COLO829 (cell line): ENCODE data around the gene TSBP1.
"Not testable (repeated sequence)": the region's sequence is repeated elsewhere in the genome, so short reads cannot be mapped to it uniquely, and the experiment has no call there.

Experiments
- DNase-seq: peaks from one replicate; pipeline ENCODE4 v3.0.0; 2012; ENCODE audit warnings: low spot score

The TSBP1 gene

DNA sequence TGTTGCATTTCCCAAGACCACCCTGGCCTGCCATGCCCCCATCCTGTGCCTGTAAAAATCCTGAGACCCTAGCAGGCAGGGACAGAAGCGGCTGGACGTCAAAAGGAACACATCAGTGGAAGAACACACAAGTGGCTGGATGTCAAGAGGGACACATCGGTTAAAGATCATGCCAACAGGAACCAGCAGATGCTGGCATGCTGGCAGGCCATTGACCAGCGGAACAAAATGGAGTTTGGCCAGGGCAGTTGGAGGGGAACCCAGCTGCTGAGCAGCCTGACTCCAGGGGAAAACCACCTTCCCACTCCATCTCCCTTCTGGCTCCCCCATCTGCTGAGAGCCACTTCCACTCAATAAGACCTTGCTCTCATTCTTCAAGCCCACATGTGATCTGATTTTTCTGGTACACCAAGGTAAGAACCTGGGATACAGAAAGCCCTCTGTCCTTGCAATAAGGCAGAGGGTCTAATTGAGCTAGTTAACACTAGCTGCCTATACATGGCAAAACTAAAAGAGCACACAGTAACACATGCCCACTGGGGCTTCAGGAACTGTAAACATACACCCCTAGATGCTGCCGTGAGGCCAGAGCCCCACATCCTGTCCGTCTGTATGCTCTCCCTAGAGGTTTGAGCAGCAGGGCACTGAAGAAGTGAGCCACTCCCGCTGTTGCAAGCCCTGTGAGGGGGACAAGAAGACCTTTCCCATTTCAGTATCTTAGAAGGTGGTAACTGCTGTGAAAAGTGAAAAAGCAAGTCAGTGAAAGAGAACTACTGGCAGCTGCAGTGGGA is 4.2 kb upstream of the TSBP1 start:
- no peak for DNase-seq

DNA sequence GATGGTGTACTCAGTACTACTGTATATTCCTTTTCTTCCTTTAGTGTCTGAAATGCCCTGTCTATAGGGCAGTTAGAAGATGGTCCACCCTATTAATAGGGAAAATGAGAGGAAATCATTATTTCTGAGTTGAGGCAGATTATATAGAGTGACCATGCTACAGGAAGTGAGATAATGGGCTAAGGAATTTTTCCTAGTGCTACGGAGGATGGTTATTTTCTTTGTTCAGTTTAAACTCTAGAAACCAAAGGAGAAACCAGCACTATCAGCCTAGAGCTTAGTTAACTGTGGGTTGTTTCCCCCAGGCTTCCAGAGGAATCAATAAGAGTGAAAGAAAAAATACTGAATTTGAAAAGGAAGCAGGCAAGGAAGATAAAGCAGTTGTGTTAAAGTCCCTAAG is 474 bp downstream of the TSBP1 start:
- DNase-seq = no peak

DNA sequence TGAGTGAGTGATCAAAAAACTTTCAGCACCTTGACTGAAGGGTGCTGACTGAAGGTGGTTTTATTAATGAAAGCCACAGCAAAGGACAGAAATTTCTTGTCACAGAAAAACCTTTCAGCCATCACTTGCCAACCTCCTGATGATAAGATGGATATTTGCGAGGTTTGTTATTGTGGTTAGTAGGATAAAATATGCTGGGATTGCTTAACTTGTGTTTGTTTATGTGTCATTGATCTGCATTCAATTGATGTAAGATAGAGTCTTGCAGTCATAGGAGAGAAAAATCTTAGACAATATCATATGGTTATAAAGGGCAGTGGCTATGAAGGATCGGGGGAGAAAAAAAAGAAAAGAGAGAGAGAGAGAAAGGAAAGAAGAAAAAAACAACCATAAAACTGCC is 1.2 kb downstream of the TSBP1 start:
- DNase-seq = no peak

DNA sequence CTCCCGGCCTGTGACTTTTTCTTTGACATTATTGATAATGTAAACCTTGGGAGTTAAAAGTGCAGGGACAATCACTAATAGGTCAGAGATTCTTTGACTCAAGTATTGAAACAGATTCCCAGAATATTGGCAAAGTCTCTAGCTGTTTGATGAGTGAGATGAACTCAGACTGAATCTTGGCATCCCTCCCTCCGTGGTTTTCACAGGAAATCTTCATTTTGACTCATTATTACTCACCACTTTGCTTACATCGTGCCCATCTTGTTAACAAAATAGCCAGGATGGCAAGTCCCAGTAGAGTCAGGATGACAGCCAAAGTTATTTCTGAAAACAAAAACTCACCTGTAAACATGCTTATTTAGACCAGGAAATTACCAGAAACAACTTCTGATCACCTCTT is 2.0 kb downstream of the TSBP1 start:
- peak; percentile 70 for DNase-seq

DNA sequence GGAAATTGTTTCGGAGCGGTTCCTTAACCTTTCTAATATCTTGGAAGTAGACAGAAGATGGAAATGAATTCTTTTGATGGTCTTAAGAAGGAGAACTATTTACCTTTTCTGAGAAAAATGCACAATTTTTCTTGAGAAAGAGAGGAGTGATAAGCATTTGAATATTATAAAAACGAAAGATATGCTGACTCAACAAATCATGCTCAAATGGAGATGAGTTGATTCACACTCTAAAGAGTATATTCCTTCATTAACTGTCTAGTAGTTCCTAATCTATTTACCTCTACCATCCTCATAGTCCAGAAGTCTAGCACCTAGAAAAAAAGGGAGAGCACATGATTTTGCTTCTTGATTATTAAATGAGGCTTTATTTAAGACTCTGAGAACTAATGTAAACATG is 4.1 kb downstream of the TSBP1 start:
- no peak for DNase-seq

DNA sequence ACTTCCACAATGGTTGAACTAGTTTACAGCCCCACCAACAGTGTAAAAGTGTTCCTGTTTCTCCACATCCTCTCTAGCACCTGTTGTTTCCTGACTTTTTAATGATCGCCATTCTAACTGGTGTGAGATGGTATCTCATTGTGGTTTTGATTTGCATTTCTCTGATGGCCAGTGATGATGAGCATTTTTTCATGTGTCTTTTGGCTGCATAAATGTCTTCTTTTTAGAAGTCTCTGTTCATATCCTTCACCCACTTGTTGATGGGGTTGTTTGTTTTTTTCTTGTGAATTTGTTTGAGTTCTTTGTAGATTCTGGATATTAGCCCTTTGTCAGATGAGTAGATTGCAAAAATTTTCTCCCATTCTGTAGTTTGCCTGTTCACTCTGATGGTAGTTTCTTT is 12.5 kb downstream of the TSBP1 start:
- not testable (repeated sequence) for DNase-seq

DNA sequence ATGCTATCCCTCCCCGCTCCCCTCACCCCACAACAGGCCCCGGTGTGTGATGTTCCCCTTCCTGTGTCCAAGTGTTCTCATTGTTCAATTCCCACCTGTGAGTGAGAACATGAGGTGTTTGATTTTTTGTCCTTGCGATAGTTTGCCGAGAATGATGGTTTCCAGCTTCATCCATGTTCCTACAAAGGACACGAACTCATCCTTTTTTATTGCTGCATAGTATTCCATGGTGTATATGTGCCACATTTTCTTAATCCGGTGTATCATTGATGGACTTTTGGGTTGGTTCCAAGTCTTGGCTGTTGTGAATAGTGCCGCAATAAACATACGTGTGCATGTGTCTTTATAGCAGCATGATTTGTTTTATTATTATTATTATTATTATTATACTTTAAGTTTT is 13.2 kb downstream of the TSBP1 start:
- DNase-seq = not testable (repeated sequence)

DNA sequence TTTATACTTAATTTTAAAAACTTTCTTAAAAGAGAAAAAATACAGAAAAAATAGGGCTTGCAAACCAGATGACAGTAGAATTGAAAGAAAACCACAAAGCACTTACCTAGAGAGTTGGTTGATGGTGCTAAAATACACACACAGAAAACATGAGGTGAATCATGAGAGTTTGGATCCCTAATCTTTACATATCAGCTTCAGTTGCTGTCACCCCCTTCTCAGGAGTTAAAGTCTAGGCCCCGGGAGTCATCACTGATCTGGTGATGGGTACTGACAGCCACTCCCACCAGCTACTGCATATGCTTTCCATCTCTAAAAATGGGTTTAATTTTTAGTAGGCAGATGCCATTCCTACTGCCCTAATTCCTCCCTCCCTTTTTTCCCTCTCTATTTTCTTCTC is 16.7 kb downstream of the TSBP1 start:
- no peak for DNase-seq

DNA sequence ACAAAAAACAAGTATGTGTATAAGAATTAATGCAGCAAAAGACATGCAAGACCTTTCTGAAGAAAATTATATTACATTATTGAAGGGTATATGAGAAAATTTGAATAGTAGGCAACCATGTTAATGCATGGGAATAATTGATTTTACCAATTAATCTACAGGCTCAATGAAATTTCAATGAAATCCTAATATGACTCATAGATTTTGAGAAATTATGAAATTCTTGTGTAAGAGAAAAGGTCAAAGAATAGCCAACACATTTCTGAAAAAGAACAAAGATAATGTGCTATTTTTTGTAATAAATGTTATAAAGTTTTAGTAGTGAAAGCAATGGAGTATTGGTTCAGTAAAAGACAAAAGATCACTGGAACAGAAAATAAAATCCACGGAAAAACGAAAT is 18.4 kb downstream of the TSBP1 start:
- DNase-seq = no peak

DNA sequence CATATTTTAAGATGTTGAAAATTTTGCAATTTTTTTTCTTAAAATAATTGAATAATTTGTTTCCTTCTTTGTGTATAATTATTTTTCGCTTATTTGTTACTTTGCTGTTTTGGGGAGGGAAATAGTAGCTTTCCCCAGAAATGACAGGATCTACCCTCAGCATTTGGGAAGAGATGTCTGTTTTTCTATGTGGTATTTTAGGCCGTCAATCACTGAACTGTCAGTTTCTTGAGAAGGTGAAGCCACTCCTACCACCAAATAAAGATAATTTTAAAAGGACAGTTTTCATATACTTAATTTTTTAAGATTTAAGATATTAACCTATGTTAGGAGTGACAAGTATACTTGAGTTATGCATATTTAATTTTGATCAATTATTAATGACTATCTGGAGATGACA is 31.5 kb downstream of the TSBP1 start:
- no peak for DNase-seq

DNA sequence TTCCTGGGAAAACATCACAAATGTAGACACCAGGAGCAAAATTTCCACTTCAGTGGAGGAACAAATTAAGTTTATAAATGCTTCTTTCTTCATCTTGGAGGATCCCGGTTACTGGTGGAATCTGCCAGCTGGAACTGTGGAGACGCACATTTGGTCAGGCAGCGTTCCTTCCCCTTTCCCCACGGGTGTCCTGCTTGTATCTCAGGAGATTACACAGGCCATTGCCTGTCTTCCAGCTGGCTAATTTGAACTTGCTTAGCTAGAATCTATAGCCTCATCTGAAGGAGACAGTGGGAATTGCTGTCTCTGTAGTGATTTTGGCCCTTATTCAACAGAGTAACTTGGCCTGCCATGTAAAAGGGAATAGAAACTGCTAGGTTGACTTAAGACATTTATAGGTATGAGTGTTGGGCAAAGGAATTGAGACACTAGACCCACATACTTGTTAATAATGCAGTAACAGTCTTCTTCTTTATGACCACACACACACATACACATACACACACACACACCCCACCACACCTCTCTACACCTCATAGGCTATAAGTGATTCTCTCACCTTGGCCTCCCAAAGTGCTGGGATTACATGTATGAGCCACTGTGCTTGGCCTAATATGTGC is 34.4 kb downstream of the TSBP1 start:
- DNase-seq = no peak

DNA sequence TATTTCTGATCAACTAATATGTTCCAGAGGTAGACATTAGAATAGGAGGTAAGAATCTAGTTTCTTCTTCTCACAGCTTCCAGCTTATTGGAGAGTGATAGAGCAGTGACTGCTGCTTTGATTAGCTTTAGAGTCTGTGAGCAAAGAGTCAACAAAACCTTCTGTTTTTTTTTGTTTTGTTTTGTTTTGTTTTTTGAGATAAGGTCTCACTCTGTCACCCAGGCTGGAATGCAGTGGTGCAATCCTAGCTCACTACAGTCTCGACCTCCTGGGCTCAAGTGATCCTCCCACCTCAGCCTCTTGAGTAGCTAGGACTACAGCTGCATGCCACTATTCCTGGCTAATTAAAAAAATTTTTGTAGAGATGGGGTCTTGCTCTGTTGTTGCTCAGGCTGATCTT is 39.3 kb downstream of the TSBP1 start:
- DNase-seq = no peak

DNA sequence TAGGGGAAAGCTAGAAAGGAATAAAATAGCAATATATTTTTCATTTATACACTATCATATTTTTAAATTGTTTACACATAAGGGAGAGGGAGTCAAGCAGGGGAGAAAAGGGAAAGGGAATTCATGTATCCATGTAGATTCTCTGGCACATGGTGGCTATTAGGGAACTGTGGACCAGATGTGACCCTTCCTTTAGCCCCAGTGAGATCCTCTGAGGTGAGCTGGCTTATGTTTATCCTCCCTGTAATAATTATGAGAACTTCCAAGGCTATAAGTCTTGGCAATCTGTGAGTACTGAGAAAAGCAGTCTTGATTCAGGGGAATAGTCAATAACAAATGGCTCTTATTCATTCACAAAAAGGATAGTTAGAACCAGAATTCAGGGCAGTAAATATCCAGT is 42.6 kb downstream of the TSBP1 start:
- no peak for DNase-seq

DNA sequence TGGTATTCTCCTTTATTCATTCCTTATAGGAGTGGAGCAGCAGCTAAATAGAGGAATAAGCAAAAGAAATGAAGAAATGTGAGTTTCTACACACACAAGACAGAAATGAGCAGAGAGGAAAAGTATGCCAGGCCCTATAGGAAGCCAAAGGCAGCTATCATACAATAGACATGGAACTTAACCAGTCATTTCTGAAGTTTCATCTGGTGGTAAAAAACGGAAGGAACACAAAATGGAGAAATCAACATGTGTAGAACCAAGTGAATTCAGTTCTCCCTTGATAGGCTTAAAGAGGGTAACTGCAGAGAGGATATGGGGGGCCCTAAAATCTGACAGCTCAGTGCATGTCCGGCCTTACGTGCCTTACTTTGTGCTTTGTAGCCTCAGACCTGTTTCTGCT is 44.6 kb downstream of the TSBP1 start:
- no peak for DNase-seq

DNA sequence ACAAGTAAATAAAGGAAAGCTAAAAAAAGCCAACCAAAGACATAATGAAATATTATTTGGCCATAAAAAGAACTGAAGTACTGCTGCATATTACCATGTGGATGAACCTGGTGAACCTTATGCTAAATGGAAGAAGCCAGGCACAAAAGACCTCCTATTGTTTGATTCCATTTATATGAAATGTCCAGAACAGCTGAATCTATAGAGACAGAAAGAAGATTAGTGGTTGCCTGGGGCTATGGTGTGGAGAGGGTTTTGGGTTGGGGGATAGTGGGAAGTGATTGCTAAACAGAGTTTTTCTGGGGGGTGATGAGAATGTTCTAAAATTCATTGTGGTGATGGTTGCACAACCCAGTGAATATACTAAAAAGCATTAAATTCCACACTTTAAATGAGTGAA is 53.2 kb downstream of the TSBP1 start:
- DNase-seq = no peak

DNA sequence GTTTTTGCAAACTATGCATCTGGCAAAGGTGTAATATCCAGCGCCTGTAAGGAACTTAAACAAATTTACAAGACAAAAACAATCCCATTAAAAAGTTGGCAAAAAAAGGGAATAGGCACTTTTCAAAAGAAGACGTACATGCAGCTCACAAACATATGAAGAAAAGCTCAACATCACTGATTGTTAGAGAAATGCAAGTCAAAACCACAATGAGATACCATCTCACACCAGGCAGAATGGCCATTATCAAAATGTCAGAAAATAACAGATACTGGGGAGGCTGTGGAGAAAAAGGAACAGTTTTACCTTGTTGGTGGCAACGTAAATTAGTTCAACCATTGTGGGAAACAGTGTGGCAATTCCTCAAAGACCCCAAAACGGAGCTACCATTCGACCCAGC is 54.2 kb downstream of the TSBP1 start:
- DNase-seq = no peak

DNA sequence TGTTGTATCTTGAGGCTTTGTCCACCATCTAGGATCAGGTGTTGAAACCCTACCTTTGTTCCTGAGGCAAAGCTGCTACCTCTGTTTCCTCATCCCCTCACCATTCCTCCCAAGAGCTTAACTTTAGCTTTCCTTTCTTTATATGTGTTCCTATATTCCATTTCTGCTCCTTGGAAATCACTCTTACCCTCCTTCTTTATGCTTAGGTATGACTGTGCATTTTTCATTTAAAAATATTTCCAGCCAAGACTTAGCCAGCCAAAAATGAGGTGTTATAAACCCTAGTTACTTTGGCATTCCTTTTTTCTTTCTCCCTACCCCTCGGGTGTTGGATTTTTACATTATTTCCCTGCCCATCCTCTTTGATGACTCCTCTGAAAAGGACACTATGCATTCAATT is 57.7 kb downstream of the TSBP1 start:
- DNase-seq = no peak

DNA sequence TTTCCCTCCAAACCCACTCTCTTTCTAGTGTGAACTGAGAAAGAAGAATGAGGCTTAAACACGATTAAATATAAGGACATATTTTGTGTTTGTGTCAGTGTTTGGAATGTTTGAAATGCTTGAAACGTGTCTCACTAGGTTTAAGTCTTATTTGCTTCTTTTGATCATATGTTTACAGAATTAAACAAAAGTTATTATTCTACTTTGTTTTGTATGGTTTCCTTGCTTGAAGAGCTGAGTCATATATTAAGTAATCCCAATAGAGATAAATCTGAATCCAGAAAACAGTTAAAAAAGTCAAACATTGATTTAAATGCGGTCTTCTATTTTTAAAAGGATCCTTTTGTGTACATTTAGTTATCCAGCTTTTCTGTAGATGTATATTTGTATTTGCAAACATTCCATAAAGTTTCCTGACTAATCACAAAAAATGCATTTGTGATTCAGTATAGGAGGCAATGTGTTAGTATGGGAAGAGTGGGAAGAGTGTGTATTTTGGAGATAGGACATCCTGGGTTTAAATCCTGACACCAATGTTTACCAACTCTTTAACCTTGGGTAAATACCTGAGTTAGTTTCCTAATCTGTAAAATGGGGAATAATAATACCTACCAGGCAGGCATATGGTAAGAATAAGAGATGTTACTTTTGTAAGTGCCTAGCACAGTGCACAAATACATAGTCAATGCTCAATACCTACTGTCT is 72.9 kb downstream of the TSBP1 start:
- DNase-seq = no peak

DNA sequence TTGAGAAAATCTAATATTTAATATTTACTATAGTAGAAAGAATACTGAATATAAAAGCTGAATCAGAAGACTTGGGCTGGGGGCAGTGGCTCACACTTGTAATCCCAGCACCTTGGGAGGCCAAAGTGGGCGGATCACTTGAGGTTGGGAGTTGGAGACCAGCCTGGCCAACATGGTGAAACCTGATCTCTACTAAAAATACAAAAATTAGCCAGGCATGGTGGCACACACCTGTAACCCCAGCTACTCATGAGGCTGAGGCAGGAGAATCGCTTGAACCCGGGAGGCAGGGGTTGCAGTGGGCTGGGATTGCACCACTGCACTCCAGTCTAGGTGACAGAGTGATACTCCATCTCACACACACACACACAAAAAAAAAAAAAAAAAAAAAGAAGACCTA is 76.7 kb downstream of the TSBP1 start:
- DNase-seq = not testable (repeated sequence)

DNA sequence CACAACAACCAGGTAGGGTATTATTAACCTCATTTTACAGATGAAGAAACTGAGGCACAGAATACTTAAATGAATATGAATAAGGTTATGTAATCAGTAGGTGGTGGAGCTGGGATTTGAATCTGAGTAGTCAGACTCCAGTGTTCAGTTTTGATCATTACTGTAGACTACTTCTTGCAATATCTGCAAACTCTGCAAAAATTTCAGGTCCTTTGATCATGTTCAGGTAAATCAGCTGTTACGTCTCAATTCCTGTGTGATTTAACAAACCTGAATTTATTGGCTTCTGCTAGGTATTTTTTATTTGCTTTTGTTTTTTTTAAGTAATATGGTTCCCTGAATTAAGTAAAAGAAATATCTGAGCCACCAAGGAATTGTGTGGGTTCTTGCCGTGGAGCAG is 77.1 kb downstream of the TSBP1 start:
- DNase-seq = no peak

DNA sequence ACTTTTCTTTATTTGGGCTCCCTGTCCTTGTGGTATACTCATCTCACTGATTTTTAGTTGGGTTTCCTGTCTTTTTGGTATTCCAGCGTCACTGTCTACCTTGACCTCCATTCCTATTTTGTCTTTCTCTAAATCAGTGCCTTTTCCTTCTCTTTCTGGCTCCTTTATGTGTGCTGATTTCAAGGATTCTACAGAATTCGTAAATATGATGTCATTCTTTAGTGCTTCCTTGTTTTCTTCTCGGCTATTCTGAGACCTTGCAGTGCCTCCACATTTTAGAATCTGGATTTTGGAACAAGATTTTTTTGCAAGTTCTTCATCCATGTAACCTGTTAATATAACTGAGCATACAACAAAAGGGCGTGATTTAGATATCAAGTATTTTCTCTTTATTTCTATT is 78.0 kb downstream of the TSBP1 start:
- DNase-seq = no peak

DNA sequence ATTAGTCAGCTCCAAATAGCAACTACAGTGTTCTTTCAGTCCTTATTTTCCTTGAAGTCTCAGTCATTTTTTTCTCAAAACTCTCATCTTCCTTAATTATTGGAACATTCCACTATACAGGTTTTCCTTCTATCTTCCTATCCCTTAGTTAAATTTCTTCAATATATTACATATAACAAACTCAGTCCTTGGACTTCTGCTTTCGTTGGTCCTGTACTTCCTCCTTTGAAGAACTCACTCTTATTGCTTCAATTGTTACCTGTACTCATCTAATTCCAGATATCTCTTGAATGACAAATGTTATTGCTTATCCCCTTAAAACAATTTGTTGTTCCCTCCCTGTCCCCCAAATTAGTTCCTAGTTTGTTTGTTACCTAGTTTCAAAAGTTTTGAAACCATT is 80.2 kb downstream of the TSBP1 start:
- no peak for DNase-seq

DNA sequence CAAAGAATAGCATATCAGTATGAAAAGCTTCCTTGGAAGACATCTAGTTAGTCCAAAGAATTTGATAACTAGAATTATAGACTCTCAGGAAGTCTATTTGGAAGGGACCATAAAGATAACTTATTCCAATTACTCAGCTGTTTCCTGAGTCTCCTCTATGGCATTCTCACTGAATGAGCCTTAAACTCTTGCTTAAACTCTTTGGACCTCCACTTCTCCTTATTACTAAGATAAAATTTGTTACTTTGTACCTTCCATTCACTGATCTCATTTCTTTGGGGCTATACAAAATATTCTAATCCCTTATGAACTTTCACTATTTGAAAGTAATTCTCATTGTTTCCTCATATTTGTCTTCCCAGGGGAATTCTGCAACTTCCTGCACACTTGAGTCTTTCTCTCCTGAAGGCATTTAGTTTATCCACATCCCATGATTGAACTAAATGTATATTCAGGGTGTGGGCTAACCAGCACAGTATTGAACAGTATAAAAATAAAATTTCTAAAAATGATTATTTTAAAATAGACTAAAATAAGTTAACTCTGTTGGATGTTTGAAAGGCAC is 80.7 kb downstream of the TSBP1 start:
- peak; percentile 28 for DNase-seq
